Measurements from ENCODE around the gene KAT7. TPM values are rescaled to one million over a fixed set of nuclear protein-coding genes. Genes with fewer than 3 reads are reported as not detected.

Gene KAT7
- total and polyA plus RNA-seq, 10 of the 15 experiments (the other 5 are each of a cell fraction or from before 2014, with no cell fraction given): 6.6 to 45.8 (median 26.3) TPM

- ATAC-seq (no peak), FAIRE-seq (no peak), DNase-seq (ENCODE audit: low read depth, low spot score) (no peak)
- Histone ChIP-seq H3K4me3 (no peak overlapping the region), H3K27ac (ENCODE audit: control insufficient read depth, insufficient read depth) (no peak overlapping the region), H2AFZ (ENCODE audit: control insufficient read depth, low read depth, low read length) (no peak overlapping the region), H3K4me2 (ENCODE audit: control insufficient read depth, insufficient read depth) (no peak overlapping the region), H3K27me3 (replicated peaks in 1 of 2; ENCODE audit: control insufficient read depth in 2 of 2, insufficient read depth in 2 of 2, low read length in 1 of 2) (no peaks in the 10 kb centered on the region), H3K79me2 (ENCODE audit: control insufficient read depth, insufficient read depth, low read length) (no peaks in the 10 kb centered on the region), H4K20me1 (ENCODE audit: control insufficient read depth, insufficient read depth) (no peaks in the 10 kb centered on the region), H3K4me1 (ENCODE audit: control insufficient read depth, insufficient read depth, low read length) (no peaks in the 10 kb centered on the region), H3K9me3 (replicated peaks; ENCODE audit: control insufficient read depth, insufficient read depth, low read length) (no peaks in the 10 kb centered on the region), H3K36me3 (ENCODE audit: control insufficient read depth in 2 of 2, insufficient read depth in 2 of 2, low read length in 1 of 2) (peaks cover 5 to 12% of the 10 kb centered on the region in 2 experiments), H3K9ac (ENCODE audit: control insufficient read depth, insufficient read depth, low read length) (no peak overlapping the region)
- ChIA-PET CTCF (no interaction called here), SMC1A (ENCODE audit: uncharacterized antibody, unreplicated experiment) (no interaction called here), RAD21 (ENCODE audit: unreplicated experiment) (no interaction called here), POLR2A (no interaction called here)
- 98% methylated on average over 14 of the region's 19 CpGs for WGBS (ENCODE audit: insufficient coverage, insufficient replicate concordance, low lambda C conversion rate, missing lambda C conversion rate)
- BruUV-seq (replicated peaks): no TSS peak
- intact Hi-C loops (cut with micrococcal nuclease; ENCODE audit: unreplicated experiment): no loop called here
- in situ Hi-C loops (cut with MboI): no loop called here
- TF ChIP-seq YBX1 (IDR thresholded peaks at IDR 0.05) (no peak), RB1 (IDR thresholded peaks at IDR 0.05; ENCODE audit: borderline replicate concordance) (no peak), KDM1A (IDR thresholded peaks at IDR 0.05; ENCODE audit: borderline replicate concordance) (no peak), SMC3 (IDR thresholded peaks at IDR 0.05; ENCODE audit: borderline replicate concordance, low read length) (no peak), SPI1 (IDR thresholded peaks at IDR 0.05; ENCODE audit: borderline replicate concordance, insufficient read depth, low read depth, low read length) (no peak), MLLT1 (IDR thresholded peaks at IDR 0.05) (no peak), POLR2A (IDR thresholded peaks at IDR 0.05; ENCODE audit: low read depth, low read length) (no peak), SMARCA5 (IDR thresholded peaks at IDR 0.05) (no peak), RAD21 (IDR thresholded peaks at IDR 0.05; ENCODE audit: insufficient read depth, low read depth, low read length) (no peak), ATF2 (IDR thresholded peaks at IDR 0.05; ENCODE audit: low read length) (no peak), ATF7 (IDR thresholded peaks at IDR 0.05; ENCODE audit: low read depth) (no peak), POU2F2 (IDR thresholded peaks at IDR 0.05; ENCODE audit: borderline replicate concordance, low read depth, low read length) (no peak)
- TF ChIP-seq, protein P1, sequence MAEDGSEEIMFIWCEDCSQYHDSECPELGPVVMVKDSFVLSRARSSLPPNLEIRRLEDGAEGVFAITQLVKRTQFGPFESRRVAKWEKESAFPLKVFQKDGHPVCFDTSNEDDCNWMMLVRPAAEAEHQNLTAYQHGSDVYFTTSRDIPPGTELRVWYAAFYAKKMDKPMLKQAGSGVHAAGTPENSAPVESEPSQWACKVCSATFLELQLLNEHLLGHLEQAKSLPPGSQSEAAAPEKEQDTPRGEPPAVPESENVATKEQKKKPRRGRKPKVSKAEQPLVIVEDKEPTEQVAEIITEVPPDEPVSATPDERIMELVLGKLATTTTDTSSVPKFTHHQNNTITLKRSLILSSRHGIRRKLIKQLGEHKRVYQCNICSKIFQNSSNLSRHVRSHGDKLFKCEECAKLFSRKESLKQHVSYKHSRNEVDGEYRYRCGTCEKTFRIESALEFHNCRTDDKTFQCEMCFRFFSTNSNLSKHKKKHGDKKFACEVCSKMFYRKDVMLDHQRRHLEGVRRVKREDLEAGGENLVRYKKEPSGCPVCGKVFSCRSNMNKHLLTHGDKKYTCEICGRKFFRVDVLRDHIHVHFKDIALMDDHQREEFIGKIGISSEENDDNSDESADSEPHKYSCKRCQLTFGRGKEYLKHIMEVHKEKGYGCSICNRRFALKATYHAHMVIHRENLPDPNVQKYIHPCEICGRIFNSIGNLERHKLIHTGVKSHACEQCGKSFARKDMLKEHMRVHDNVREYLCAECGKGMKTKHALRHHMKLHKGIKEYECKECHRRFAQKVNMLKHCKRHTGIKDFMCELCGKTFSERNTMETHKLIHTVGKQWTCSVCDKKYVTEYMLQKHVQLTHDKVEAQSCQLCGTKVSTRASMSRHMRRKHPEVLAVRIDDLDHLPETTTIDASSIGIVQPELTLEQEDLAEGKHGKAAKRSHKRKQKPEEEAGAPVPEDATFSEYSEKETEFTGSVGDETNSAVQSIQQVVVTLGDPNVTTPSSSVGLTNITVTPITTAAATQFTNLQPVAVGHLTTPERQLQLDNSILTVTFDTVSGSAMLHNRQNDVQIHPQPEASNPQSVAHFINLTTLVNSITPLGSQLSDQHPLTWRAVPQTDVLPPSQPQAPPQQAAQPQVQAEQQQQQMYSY (CRISPR knock-in tag; IDR thresholded peaks at IDR 0.05): no peak
- TF ChIP-seq, protein P2, sequence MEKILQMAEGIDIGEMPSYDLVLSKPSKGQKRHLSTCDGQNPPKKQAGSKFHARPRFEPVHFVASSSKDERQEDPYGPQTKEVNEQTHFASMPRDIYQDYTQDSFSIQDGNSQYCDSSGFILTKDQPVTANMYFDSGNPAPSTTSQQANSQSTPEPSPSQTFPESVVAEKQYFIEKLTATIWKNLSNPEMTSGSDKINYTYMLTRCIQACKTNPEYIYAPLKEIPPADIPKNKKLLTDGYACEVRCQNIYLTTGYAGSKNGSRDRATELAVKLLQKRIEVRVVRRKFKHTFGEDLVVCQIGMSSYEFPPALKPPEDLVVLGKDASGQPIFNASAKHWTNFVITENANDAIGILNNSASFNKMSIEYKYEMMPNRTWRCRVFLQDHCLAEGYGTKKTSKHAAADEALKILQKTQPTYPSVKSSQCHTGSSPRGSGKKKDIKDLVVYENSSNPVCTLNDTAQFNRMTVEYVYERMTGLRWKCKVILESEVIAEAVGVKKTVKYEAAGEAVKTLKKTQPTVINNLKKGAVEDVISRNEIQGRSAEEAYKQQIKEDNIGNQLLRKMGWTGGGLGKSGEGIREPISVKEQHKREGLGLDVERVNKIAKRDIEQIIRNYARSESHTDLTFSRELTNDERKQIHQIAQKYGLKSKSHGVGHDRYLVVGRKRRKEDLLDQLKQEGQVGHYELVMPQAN (conservative IDR thresholded peaks at IDR 0.05): no peak
Observed at GRCh38 chr17:49834118-49834743, 45.8 kb downstream of the KAT7 start.

All from GM12878 (cell line).